ENCODE data around the gene LMAN1L.
A peak's percentile ranks its signal among the peaks of the same experiment; 100 is the strongest.

LMAN1L gene

GRCh38 chr15:74795966-74796625 is 16.5 kb upstream of the LMAN1L start:
- Histone ChIP-seq H3K79me2 (ENCODE audit: insufficient read depth, low read length) (peaks cover 62% of the 10 kb centered on the region), H3K9ac (ENCODE audit: low read depth, low read length) (no peak overlapping the region), H3K4me1 (ENCODE audit: insufficient read depth, low read length) (no peaks in the 10 kb centered on the region), H3K27me3 (ENCODE audit: insufficient read depth, low read length, poor library complexity) (no peaks in the 10 kb centered on the region), H2AFZ (ENCODE audit: low read depth, low read length) (no peak overlapping the region), H3K36me3 (ENCODE audit: insufficient read depth, low read length) (peaks cover 55% of the 10 kb centered on the region), H3K4me3 (ENCODE audit: low read depth in 1 of 2, low read length in 2 of 2) (no peak overlapping the region), H3K27ac (ENCODE audit: low read length) (no peak overlapping the region), H3K9me3 (ENCODE audit: insufficient read depth, low read length, severe bottlenecking) (no peaks in the 10 kb centered on the region), H4K20me1 (ENCODE audit: insufficient read depth, low read length) (peaks cover 77% of the 10 kb centered on the region), H3K4me2 (ENCODE audit: insufficient read depth, low read length) (no peak overlapping the region)
- DNase-seq (no peak), ATAC-seq (ENCODE audit: insufficient read depth, low read depth) (no peak)
- TF ChIP-seq CTCF (IDR thresholded peaks at IDR 0.05; ENCODE audit: borderline replicate concordance, extremely low read depth, low read length, poor library complexity, severe bottlenecking) (no peak), EZH2 (IDR thresholded peaks at IDR 0.05; ENCODE audit: borderline replicate concordance, low read depth, low read length, severe bottlenecking) (no peak)

- Histone ChIP-seq H3K9me3 (ENCODE audit: insufficient read depth, low read length, severe bottlenecking) (no peaks in the 10 kb centered on the region), H3K36me3 (ENCODE audit: insufficient read depth, low read length) (peaks cover 67% of the 10 kb centered on the region), H3K27me3 (ENCODE audit: insufficient read depth, low read length, poor library complexity) (no peaks in the 10 kb centered on the region), H3K4me2 (ENCODE audit: insufficient read depth, low read length) (no peak overlapping the region), H3K27ac (ENCODE audit: low read length) (no peak overlapping the region), H2AFZ (ENCODE audit: low read depth, low read length) (no peak overlapping the region), H3K4me1 (ENCODE audit: insufficient read depth, low read length) (no peaks in the 10 kb centered on the region), H3K4me3 (ENCODE audit: low read depth in 1 of 2, low read length in 2 of 2) (no peak overlapping the region), H3K9ac (ENCODE audit: low read depth, low read length) (no peak overlapping the region), H4K20me1 (ENCODE audit: insufficient read depth, low read length) (peaks cover 55% of the 10 kb centered on the region), H3K79me2 (ENCODE audit: insufficient read depth, low read length) (peaks cover 37% of the 10 kb centered on the region)
- DNase-seq (no peak), ATAC-seq (ENCODE audit: insufficient read depth, low read depth) (no peak)
- TF ChIP-seq CTCF (IDR thresholded peaks at IDR 0.05; ENCODE audit: borderline replicate concordance, extremely low read depth, low read length, poor library complexity, severe bottlenecking) (no peak), EZH2 (IDR thresholded peaks at IDR 0.05; ENCODE audit: borderline replicate concordance, low read depth, low read length, severe bottlenecking) (no peak)
These were observed 14.0 kb upstream of the LMAN1L start for GRCh38 chr15:74798388-74799254.

GRCh38 chr15:74799255-74799855 is 13.3 kb upstream of the LMAN1L start:
- H3K36me3 ChIP-seq (ENCODE audit: insufficient read depth, low read length), result peaks cover 73% of the 10 kb centered on the region
- no peak overlapping the region for H3K4me2 ChIP-seq (ENCODE audit: insufficient read depth, low read length)
- no peaks in the 10 kb centered on the region for H3K27me3 ChIP-seq (ENCODE audit: insufficient read depth, low read length, poor library complexity)
- no peak overlapping the region for H3K4me3 ChIP-seq (ENCODE audit: low read depth in 1 of 2, low read length in 2 of 2)
- no peak overlapping the region for H2AFZ ChIP-seq (ENCODE audit: low read depth, low read length)
- peak; percentile 9; the same call in 1 of the 3 replicates for ATAC-seq (ENCODE audit: insufficient read depth, low read depth)
- H3K27ac ChIP-seq (ENCODE audit: low read length), result no peak overlapping the region
- peaks cover 33% of the 10 kb centered on the region for H3K79me2 ChIP-seq (ENCODE audit: insufficient read depth, low read length)
- H3K9me3 ChIP-seq (ENCODE audit: insufficient read depth, low read length, severe bottlenecking), result no peaks in the 10 kb centered on the region
- peaks cover 51% of the 10 kb centered on the region for H4K20me1 ChIP-seq (ENCODE audit: insufficient read depth, low read length)
- H3K9ac ChIP-seq (ENCODE audit: low read depth, low read length), result no peak overlapping the region
- H3K4me1 ChIP-seq (ENCODE audit: insufficient read depth, low read length), result no peaks in the 10 kb centered on the region
- no peak for DNase-seq
- no peak for TF ChIP-seq EZH2 (IDR thresholded peaks at IDR 0.05; ENCODE audit: borderline replicate concordance, low read depth, low read length, severe bottlenecking)
- no peak for TF ChIP-seq CTCF (IDR thresholded peaks at IDR 0.05; ENCODE audit: borderline replicate concordance, extremely low read depth, low read length, poor library complexity, severe bottlenecking)
